HG02943 (cell line): ENCODE results near the gene TRABD2B.

Source experiments
- ATAC-seq: cut with Tn5 transposase; IDR thresholded peaks from one replicate; pipeline ENCODE4 v1.9.1; 2021; ENCODE audit warnings: mild to moderate bottlenecking, low read depth, moderate library complexity; ENCODE audit not compliant: unreplicated experiment

TRABD2B gene

DNA sequence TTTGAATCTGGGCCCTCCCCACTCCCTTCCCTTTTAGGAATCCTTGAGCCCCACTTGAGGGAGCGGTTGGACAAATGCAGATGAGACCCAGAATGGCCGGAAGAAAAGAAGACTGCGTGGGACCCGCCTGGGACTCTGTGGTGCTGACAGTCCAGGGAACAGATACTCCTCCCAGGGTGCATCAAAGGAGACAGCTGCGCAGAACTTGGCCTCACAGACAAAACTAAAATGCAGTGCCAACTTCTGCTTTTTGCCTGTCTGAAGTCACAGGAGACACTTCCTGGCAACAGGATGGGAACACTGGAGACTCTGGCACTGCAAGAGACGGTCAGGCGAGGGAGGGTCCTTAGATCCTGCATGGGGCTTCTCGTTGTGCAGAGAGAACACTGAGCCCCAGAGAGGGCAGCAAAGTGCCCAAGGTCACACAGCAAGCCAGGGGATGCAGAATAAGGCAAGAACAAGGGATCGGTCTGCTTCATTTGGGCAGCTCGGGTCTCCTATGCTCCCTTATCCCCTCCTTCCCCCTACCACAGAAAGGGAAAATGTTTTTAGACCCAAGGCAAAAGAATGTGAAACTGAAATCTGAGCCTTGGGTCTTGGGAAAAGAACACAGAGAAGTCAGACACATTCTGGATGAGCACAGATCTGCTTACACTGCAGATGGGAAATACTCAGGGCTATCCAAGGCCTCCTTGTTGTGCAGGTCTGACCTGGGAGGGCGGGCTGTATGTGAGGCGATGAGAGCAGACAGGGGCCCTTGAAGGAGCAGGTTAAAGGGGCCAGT is 182.4 kb downstream of the TRABD2B start:
- no peak for ATAC-seq

DNA sequence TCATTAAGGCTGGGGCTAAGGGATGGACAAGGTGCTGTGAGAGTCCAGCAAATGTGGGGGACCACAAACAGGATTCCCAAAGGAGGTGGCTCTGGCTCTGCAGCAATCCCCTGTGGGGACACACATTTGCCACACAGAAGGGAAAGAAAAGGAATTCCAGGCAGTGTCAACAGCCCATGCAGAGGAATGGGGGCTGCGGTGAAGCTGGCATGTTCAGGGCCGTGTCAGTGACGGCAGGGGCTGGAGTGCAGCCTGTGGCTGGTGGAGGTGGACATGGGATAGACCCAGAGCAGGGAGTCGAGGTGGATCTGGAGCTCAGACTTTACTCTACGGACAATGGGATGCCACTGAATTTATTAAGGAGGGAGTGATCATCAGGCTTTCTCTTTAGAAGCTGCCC is 183.2 kb downstream of the TRABD2B start:
- no peak for ATAC-seq

DNA sequence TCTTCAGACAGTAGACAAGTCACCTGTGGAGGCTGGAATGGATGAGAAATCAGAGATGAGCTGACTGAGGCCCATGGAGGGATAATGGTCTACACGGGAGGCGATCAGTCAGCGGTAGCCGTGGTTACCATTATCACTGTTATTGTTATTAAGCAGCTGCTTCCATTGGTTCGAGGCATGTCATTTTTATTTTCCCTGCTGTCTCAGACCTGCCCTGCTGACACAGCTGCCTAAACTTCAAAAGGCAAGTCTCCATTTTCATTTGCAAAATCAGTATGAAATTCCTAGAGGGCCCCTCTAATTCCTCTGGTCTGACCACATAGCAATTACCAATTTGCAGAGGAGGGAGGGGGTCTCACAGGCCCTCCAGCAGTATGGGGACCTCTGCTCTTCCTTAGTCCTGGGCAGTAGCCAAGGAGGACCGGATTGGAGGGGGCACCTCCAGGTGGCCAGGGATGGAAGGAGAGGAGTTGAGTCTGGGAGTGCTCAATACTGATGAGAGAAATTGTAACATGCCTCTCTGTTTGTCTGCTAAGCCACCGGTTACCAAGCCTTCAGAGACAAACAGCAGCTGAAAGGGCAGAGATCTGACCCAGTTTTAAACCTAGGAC is 184.2 kb downstream of the TRABD2B start:
- ATAC-seq = no peak

DNA sequence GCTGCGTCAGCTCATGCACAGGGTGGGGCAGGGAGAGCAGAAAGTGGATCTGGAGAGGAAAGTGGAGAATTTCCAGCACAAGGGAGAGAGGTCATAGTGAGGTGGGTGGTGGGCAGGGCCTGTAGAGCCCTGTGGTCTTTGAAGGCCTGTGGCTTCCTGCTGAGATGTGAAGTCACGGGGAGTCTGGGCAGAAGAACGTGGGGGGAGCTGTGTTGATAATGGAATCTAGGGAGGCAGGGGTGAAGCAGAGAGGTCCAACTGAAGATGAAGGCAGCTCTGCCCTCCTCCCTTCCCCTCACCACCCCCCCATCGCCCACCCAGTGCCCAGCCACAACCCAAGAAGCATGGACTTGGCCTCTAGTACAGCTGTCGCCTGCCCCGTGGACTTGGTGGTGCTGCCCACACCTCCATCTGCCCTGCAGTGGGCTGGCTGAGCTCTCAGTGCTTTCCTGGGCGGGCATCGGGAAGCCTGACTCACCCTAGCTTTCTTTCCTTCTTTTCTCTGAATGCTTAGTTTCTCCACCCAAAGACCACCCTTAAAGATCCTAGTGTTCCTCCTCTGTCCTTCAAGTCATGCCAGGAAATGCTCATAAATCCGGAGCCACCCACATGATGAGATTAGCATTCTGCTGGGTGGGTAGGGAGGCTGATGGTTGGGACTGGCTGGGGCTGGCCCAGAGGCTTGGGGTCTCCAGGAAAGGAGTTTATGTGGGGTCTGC is 186.1 kb downstream of the TRABD2B start:
- ATAC-seq = no peak

DNA sequence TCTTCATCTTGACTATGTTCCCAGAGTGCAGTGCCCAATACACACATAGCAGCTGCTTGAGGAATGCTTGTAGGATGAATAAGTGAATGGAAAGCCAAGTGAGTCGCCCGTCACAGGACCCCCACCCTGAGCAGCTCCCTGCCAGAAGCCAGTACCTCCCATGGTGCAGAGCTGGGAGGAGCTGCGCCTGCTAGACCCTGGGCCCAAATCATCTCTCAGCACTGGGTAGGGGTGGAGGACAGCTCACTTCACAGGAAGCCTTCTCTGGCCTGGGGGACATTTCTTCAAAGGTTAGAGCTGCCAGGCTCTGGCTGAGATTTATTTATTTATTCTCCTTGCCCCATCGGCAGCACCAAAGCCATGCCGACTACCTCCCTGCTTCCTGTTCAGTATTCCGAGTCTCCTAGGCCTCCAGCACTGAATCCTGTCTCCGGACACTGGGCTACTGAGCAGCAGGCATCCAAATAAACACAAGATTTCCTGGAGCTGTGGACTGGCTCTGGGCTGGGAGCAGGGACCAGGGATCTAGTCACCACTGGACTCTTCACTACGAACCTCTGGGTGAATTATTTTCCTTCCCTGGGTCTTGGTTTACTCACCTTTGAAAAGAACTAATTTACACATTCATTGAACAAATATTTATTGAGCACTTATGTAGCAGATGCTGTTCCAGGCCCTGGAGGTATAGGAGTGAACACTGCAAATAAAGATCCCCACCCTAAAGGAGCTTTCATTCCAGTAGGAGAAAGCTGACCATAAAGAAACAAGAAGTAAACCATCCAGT is 187.7 kb downstream of the TRABD2B start:
- ATAC-seq = no peak

DNA sequence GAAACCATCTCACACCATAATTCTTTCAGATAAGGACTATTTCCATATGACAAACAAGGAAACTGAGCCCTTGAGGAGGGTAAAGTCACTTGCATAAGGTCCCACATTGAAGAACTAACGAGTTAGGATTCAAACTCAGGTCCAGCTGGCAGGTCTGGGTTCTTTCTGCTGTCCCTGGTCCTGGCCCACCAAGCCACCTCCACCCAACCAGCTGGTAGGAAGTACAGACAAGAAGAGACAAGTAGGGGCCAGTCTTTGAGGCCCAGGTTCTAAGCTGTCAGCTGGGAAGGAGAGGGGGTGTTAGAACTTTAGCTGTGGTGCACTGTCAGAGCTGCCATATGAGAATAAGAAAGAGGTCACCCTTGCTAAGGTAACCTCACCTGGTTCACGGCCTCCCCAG is 188.6 kb downstream of the TRABD2B start:
- ATAC-seq = no peak

DNA sequence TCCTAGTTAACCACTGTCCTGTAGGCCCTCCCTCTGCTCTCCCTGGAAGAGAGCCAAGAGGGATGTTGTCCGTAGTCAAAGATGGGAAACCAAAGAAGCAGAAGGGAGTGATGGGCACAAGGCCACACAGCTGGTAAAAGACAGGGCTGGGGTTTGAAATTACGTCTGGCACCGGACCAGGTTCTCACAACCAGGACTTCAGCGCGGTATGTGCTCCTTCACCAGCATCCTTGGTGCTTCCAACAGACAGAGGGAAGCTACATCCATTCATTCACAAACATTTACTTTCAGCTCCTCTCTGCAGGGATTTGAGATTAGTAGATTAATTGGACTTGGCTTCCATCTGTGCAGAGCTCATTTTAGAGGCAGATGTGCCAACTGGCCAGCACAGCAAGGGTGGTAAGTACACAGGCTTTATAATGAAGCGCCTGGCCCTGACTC is 191.2 kb downstream of the TRABD2B start:
- ATAC-seq = no peak

DNA sequence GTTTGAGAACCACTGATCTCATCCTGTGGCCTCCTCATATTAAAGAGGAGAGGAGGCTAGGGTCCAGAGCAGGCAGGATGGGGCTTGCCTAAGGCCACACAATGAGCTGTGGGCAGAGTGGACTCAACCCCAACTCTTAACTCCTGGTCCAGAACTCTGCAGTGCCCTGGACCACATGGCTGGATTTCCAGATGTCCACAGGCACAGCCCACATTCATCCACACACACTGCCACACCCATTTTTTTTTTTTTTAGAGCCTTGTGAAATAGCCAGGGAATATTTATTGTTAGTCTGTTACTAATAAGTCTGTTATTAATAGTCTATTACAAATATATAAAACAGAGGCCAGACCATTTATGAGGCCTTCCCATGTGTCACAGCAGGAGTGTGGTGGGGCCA is 192.2 kb downstream of the TRABD2B start:
- ATAC-seq = no peak

DNA sequence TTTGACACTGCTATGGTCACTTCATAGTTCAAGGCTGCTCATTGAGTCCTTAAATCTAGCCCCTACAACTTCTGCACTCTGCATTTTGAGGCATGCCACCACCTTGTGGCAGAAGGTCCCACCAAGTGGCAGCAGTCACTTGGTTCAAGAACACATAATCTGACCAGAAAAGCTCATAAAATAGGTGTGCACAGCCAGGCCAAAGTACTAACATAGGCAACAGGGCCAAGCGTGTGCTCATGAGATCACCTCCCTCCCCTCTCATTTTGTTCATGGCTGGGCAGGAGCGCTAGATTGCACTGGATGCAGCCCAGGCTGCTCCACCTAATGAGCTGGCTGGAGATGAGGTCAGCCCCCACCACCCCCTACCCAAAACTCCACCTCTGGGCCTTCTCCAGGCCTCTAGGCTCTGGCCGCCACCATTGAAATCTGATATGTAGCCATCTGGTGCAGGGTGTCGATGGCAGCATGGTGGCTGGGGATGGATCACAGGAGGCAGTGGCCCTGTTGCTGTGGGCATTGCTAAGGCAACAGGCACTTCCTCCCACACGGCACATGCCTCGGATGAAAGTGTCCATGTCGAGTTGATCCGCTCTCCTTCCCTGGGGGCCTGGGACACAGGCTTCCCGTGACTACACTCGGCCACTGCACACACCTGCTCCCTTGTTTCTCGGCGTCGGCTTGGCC is 193.2 kb downstream of the TRABD2B start:
- no peak for ATAC-seq

DNA sequence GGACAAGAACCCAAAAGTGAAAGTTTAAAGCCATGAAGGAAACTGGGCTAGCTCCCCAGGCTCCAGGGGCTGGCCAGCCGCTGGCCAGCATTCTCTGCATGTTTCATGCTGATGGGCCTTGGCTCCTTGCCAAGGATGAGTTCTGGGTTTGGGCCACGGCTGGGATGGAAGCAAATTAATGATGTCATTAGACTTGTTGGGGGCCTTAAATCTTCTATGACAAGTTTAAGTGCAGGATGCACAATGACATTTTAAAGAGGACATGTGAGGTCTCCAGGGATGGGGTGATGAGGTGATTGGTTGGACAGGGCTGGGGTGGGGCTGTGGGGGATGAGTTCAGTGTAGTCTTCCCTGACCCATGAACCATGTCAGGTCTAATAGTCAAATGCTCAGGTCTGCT is 199.6 kb downstream of the TRABD2B start:
- ATAC-seq = no peak

DNA sequence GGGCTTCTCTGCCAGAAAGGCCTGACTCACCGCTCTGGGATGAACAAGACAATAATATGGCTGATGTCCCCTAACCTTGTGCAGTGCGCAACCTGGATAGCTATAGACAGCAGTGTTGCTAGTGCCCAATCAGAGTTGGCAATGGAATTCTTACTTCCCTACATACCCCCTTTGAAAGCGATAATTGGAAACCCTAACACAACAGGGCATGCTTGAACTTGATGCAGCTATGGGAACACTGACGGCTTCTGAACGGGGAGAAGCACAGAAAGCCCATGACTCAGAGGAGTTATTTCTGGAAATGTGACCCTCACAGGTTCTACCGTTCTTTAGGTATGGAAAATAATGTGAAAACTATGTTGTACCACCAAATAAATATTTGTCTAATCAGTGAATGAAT is 200.6 kb downstream of the TRABD2B start:
- ATAC-seq = no peak

DNA sequence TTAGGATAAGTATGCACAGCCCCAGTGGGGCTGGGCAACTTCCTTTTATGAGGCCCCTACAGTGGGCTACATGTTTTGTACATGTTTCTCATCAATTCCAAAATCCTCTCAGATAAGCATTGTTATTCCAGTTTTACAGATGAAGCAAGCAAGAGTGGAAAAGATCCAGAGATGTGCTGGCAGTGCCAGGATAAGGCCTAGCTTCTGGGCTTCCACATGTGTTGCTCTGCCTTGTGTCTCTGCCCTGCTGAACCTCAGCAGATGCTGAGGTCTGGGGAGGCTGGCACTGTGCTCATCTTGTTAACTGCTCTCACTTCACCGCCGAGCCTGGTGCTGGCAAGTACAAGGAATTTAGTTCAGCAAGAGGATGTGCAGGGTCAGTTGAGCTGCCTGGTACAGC is 202.1 kb downstream of the TRABD2B start:
- ATAC-seq = no peak

DNA sequence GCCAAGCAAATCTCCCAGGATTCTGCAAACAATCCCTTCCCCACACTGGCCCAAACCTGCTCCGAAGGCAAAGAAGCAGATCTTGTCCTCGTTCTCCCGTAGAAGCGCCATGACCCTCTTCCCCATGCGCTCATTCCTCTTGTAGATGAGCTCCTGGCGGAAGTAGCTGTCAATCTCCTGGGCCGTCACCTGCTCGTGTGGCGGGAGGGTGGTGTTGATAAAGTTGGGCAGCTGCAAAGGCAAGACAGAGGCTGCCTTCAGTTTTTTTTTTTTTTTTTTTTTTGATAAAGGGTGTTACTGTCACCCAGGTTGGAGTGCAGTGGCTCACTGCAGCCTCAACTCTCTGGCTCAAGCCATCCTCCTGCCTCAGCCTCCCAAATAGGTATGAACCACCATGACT is 202.7 kb downstream of the TRABD2B start:
- ATAC-seq = no peak

DNA sequence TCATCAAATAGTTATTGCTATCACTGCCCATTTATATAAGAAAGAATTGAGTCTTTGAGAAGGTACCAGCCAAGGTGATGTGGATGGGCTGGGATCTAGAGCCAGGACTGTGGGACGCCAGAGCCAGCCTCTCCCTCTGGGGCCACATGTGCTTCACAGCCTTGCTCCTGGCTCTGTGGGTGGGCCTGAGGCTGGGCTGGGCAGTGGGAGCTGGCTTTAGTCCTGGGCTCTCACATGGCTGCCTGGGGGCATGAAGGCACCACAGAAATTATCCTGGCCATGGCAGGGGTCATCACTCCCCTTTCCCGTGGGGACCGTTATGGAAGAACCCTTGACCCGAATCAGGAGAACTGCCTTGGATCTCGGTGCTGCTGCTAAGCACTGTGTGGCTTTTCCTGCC is 203.1 kb downstream of the TRABD2B start:
- no peak for ATAC-seq

DNA sequence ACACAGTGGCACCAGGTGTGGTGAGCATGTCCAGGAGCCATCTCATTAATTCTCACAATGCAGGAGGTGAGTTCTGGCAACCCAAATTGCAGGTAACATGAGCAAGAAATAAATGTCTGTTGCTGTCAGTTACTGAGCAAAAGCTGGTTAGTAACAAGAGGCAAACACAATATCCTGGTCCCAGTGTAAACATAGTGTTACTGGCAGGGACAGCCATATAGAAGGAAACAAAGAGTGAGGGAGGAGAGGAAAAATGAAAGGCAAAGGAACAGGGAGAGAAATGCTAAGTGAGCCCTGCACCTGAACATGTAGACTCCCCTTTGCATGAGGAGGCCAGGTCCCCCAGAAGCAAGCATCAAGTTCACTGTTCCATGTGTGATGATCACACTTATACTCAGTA is 203.6 kb downstream of the TRABD2B start:
- no peak for ATAC-seq

DNA sequence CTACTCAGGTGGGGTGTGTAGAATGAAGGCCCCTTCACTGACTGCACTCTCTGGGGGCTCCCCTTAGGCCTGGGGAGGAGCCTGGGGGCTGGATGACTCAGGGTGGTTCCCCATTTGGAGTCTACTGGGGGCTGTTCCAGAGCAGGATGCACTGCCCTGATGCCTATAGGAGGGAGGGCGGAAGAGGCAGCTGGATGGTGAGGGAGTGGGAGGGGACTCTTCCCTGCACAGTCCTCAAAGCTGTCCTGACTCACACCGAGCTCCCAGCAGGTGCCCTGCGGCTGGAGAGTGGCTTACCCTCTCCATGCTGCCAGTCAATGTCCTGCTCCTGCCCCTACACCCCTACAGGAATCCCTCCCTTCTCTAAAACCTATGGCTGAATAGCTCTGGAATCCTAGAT is 204.4 kb downstream of the TRABD2B start:
- ATAC-seq = no peak

DNA sequence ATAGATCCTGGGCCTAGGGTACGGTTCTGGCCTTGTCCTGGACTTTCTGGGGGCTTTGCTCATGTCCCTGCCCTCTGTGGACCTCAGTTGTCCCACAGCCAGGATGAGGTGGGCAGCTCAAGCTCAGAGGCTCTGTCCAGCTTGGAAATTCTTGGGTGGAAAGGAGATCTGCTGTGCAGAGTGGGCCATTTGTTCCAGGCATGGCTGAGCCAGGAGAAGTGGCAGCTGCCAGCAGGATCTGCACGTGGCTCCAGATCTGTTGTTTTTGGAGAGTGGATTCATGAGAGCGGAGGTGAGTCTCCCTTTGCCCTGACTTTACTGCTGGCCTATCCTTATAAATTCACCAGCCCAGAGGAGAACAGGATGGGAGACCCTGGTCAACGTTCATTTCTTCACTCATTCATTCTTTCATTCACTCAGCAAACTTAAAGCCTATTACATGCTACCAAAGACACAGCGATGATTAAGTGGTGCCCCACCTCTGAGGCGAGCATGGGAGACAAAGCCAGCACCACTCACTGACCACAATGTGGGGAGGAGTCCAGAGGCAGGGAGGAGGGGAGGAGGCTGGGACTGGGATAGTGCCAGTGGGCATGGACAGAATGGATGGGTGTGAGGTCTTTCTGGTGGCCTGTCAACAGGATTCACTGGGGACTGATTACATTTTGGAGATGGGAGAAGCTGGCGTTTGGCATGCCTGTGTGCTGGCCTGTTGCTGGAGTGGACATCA is 205.1 kb downstream of the TRABD2B start:
- ATAC-seq = no peak

DNA sequence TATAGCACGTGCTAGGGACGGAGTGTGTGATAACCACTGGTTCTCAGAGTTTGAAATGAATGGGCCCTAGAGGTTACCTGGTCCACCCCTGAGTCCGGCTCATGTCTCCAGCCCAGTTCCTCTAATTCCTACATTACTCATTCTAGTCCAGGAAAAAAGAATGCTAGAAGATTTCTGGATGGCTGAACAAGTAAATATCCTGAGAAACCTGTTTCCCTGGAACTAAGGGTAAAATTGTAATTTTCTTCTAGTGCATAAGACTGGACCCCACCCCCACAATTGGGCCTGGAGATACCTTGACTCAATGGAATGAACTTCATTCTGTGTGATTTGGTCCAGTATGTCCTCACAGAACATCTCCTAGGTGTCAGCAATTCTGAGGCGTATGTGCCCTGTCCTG is 208.4 kb downstream of the TRABD2B start:
- no peak for ATAC-seq

DNA sequence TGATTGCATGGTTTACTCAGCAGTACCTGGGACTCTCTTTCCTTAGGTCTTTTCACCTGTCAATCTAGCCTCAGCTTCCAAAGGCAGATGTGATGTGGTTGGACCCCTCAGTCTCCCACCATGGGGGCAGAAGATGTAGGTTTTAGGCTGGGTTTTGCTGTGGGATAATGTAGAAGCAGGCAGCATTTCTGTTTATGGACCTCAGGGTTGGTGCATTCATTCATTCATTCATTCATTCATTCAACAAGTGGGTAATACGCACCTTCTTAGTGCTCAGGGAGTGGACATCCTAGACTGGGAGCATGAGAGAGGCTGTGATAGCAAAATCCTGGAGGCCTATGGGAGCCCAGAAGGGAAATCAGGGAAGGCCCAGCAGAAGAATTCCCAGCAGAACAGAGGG is 209.6 kb downstream of the TRABD2B start:
- no peak for ATAC-seq

DNA sequence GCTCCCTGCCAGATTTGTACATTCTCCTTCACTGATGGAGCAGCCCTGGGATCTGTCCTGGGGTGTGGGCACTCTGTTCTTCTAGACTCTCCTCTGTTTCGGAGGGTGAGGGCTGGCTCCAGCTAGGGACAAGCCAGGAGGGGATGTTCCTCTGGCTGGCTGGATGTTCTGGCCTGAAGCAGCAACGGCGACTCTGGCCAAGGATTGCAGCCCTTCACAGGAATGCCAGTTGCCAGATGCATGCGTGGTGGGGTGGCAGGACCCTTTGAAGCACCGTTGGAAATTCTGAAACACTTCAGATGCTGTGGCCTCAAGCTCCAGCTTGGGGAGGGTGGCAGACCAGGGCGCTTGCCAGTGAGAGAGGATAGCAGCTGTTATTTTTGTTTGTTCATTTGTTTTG is 210.9 kb downstream of the TRABD2B start:
- no peak for ATAC-seq
